ENCODE results near the gene CCNK.

CCNK gene

GRCh38 chr14:99463974-99464373 lies 17.2 kb upstream of the CCNK start:
- H3K9me3 ChIP-seq (ENCODE audit: insufficient read depth, low read length): no peaks in the 10 kb centered on the region
- no peak overlapping the region for H3K9ac ChIP-seq (ENCODE audit: low read length)
- peaks cover 17% of the 10 kb centered on the region; the same call in 1 of the 2 replicates for H4K20me1 ChIP-seq (ENCODE audit: insufficient read depth, low read length)
- peaks cover 26% of the 10 kb centered on the region for H3K79me2 ChIP-seq (ENCODE audit: low read length)
- H3K36me3 ChIP-seq (replicated peaks; ENCODE audit: low read depth, low read length): peaks cover 21% of the 10 kb centered on the region
- H3K4me2 ChIP-seq (ENCODE audit: low read length): no peak overlapping the region
- no peaks in the 10 kb centered on the region for H3K27me3 ChIP-seq (ENCODE audit: low read depth, low read length)
- no peak overlapping the region for H3K27ac ChIP-seq (ENCODE audit: low read length)
- H3K4me3 ChIP-seq (ENCODE audit: low read length): no peak overlapping the region
- no peaks in the 10 kb centered on the region for H3K4me1 ChIP-seq (ENCODE audit: low read length)
- TF ChIP-seq EZH2phosphoT487 (IDR thresholded peaks at IDR 0.05; ENCODE audit: low read depth) (no peak), CTCF (IDR thresholded peaks at IDR 0.05; ENCODE audit: low read depth, low read length) (no peak)
- H2AFZ ChIP-seq (ENCODE audit: low read depth, low read length): no peak overlapping the region

GRCh38 chr14:99465288-99465687 lies 15.9 kb upstream of the CCNK start:
- Histone ChIP-seq H3K79me2 (ENCODE audit: low read length) (peaks cover 40% of the 10 kb centered on the region), H3K4me2 (ENCODE audit: low read length) (no peak overlapping the region), H3K4me3 (ENCODE audit: low read length) (no peak overlapping the region), H3K4me1 (ENCODE audit: low read length) (no peaks in the 10 kb centered on the region), H3K36me3 (replicated peaks; ENCODE audit: low read depth, low read length) (peaks cover 21% of the 10 kb centered on the region), H3K9ac (ENCODE audit: low read length) (no peak overlapping the region), H3K27me3 (ENCODE audit: low read depth, low read length) (no peaks in the 10 kb centered on the region), H3K9me3 (ENCODE audit: insufficient read depth, low read length) (no peaks in the 10 kb centered on the region), H4K20me1 (ENCODE audit: insufficient read depth, low read length) (peaks cover 30% of the 10 kb centered on the region), H2AFZ (ENCODE audit: low read depth, low read length) (no peak overlapping the region), H3K27ac (ENCODE audit: low read length) (no peak overlapping the region)
- TF ChIP-seq EZH2phosphoT487 (IDR thresholded peaks at IDR 0.05; ENCODE audit: low read depth): no peak
- no peak for TF ChIP-seq CTCF (IDR thresholded peaks at IDR 0.05; ENCODE audit: low read depth, low read length)

- Histone ChIP-seq H3K9me3 (ENCODE audit: insufficient read depth, low read length) (no peaks in the 10 kb centered on the region), H3K79me2 (ENCODE audit: low read length) (peaks cover 54% of the 10 kb centered on the region), H3K4me3 (ENCODE audit: low read length) (no peak overlapping the region), H3K27me3 (ENCODE audit: low read depth, low read length) (no peaks in the 10 kb centered on the region), H2AFZ (ENCODE audit: low read depth, low read length) (no peak overlapping the region), H3K4me1 (ENCODE audit: low read length) (no peaks in the 10 kb centered on the region), H3K27ac (ENCODE audit: low read length) (no peak overlapping the region), H3K9ac (ENCODE audit: low read length) (no peak overlapping the region), H3K36me3 (replicated peaks; ENCODE audit: low read depth, low read length) (peaks cover 17% of the 10 kb centered on the region), H3K4me2 (ENCODE audit: low read length) (no peak overlapping the region), H4K20me1 (ENCODE audit: insufficient read depth, low read length) (peaks cover 38% of the 10 kb centered on the region)
- TF ChIP-seq EZH2phosphoT487 (IDR thresholded peaks at IDR 0.05; ENCODE audit: low read depth) (no peak), CTCF (IDR thresholded peaks at IDR 0.05; ENCODE audit: low read depth, low read length) (no peak)
Measured at GRCh38 chr14:99466758-99467157, 14.5 kb upstream of the CCNK start.

GRCh38 chr14:99467336-99468078 lies 13.7 kb upstream of the CCNK start:
- Histone ChIP-seq H3K36me3 (replicated peaks; ENCODE audit: low read depth, low read length) (peaks cover 10% of the 10 kb centered on the region), H2AFZ (ENCODE audit: low read depth, low read length) (no peak overlapping the region), H3K79me2 (ENCODE audit: low read length) (peaks cover 61% of the 10 kb centered on the region), H3K4me2 (ENCODE audit: low read length) (no peak overlapping the region), H3K9ac (ENCODE audit: low read length) (no peak overlapping the region), H3K4me3 (ENCODE audit: low read length) (no peak overlapping the region), H3K4me1 (ENCODE audit: low read length) (no peaks in the 10 kb centered on the region), H3K27me3 (ENCODE audit: low read depth, low read length) (no peaks in the 10 kb centered on the region), H3K9me3 (ENCODE audit: insufficient read depth, low read length) (no peaks in the 10 kb centered on the region), H3K27ac (ENCODE audit: low read length) (no peak overlapping the region), H4K20me1 (ENCODE audit: insufficient read depth, low read length) (peaks cover 43% of the 10 kb centered on the region)
- TF ChIP-seq CTCF (IDR thresholded peaks at IDR 0.05; ENCODE audit: low read depth, low read length) (no peak), EZH2phosphoT487 (IDR thresholded peaks at IDR 0.05; ENCODE audit: low read depth) (no peak)

All from OCI-LY3 (cell line).